Amygdala (tissue), 56 donors: ENCODE data around the gene SORBS2.
A peak's percentile ranks its signal among the peaks of the same experiment; 100 is the strongest.

Source experiments
- DNase-seq, 56 donors: peaks; one replicate each; lab custom pipeline; 2025; lab: John Stamatoyannopoulos, UW

SORBS2 gene

GRCh38 chr4:185657183-185657582 is 154.8 kb downstream of the SORBS2 start:
- peak in 11 of 56 donors; percentile 5 to 41 (median 12) for DNase-seq

- DNase-seq, result peak in 19 of 56 donors; percentile 6 to 47 (median 25)
Observed at GRCh38 chr4:185656467-185656931, 155.5 kb downstream of the SORBS2 start.

GRCh38 chr4:185654965-185655554 is 156.9 kb downstream of the SORBS2 start:
- DNase-seq, result no peak

GRCh38 chr4:185654311-185654710 is 157.7 kb downstream of the SORBS2 start:
- no peak for DNase-seq

- no peak for DNase-seq
Observed at GRCh38 chr4:185651851-185652250, 160.1 kb downstream of the SORBS2 start.

- no peak for DNase-seq
Observed at GRCh38 chr4:185651137-185651677, 160.8 kb downstream of the SORBS2 start.

GRCh38 chr4:185648631-185649030 is 163.4 kb downstream of the SORBS2 start:
- no peak for DNase-seq

- no peak for DNase-seq
Observed at GRCh38 chr4:185645403-185645802, 166.6 kb downstream of the SORBS2 start.

- DNase-seq, result no peak
Observed at GRCh38 chr4:185644408-185644807, 167.6 kb downstream of the SORBS2 start.

GRCh38 chr4:185642907-185643306 is 169.1 kb downstream of the SORBS2 start:
- no peak for DNase-seq

- DNase-seq, result peak in 1 of 56 donors; percentile 66
Observed at GRCh38 chr4:185640811-185641675, 171.0 kb downstream of the SORBS2 start.

- DNase-seq, result no peak
Observed at GRCh38 chr4:185638548-185639301, 173.3 kb downstream of the SORBS2 start.

GRCh38 chr4:185638093-185638492 is 173.9 kb downstream of the SORBS2 start:
- no peak for DNase-seq

- DNase-seq, result no peak
Observed at GRCh38 chr4:185637163-185637875, 174.7 kb downstream of the SORBS2 start.

GRCh38 chr4:185634066-185634652 is 177.8 kb downstream of the SORBS2 start:
- DNase-seq, result no peak

GRCh38 chr4:185626798-185627197 is 185.2 kb downstream of the SORBS2 start:
- no peak for DNase-seq

- no peak for DNase-seq
Observed at GRCh38 chr4:185625503-185625902, 186.5 kb downstream of the SORBS2 start.

- DNase-seq, result no peak
Observed at GRCh38 chr4:185624259-185624589, 187.8 kb downstream of the SORBS2 start.

- DNase-seq, result no peak
Observed at GRCh38 chr4:185623444-185624258, 188.3 kb downstream of the SORBS2 start.
